Lower leg skin (tissue), 3 donors: Measurements from ENCODE around the gene MRPL47.

ENCODE experiments used
- CTCF ChIP-seq, 3 donors: fragments of 450-650 bp; IDR thresholded peaks; one replicate each; pipeline ENCODE4 v1.5.1; 2016; ENCODE audit warnings: antibody characterized with exemption in 3 of 3, mild to moderate bottlenecking in 3 of 3, moderate library complexity in 2 of 3
- POLR2A ChIP-seq, 2 donors: fragments of 450-650 bp; IDR thresholded peaks; one replicate each; pipeline ENCODE4 v1.6.1; 2016 to 2017; ENCODE audit warnings: antibody characterized with exemption in 2 of 2, mild to moderate bottlenecking in 1 of 2, moderate library complexity in 1 of 2

GRCh38 chr3:179646177-179646576 is 41.7 kb upstream of the MRPL47 start:
- TF ChIP-seq POLR2A (IDR thresholded peaks at IDR 0.05) (no peak), CTCF (IDR thresholded peaks at IDR 0.05) (no peak)
